GM12878 (cell line): ENCODE data around the gene RGP1. TPM values are rescaled to one million over a fixed set of nuclear protein-coding genes. Genes with fewer than 3 reads are reported as not detected.

Experiments
- CHD2 ChIP-seq: IDR thresholded peaks from 2 replicates; pipeline ENCODE4 v1.6.1; 2011; ENCODE audit warnings: low read depth, low read length, improper control_type of control experiment, borderline replicate concordance
- E2F4 ChIP-seq: IDR thresholded peaks from 2 replicates; pipeline ENCODE4 v1.6.1; 2012; ENCODE audit warnings: low read depth, low read length, improper control_type of control experiment
- ETV6 ChIP-seq, 2 experiments: fragments of 450-650 bp in 1 of 2; IDR thresholded peaks in 1 of 2; conservative IDR thresholded peaks in 1 of 2; 2 replicates each; pipeline ENCODE4 v1.6.1; 2014; ENCODE audit warnings: antibody characterized with exemption in 1 of 2, borderline replicate concordance in 1 of 2, low read depth in 1 of 2, mild to moderate bottlenecking in 1 of 2, moderate library complexity in 1 of 2
- GATAD2B ChIP-seq: fragments of 450-650 bp; conservative IDR thresholded peaks from 2 replicates; pipeline ENCODE4 v1.6.1; 2017; ENCODE audit warnings: low read depth, mild to moderate bottlenecking, moderate library complexity
- IKZF2 ChIP-seq, 2 experiments: fragments of 450-650 bp; IDR thresholded peaks; 2 replicates each; pipeline ENCODE4 v1.6.1; 2017; ENCODE audit warnings: mild to moderate bottlenecking in 2 of 2, moderate library complexity in 2 of 2
- IRF3 ChIP-seq: fragments of 450-650 bp; IDR thresholded peaks from 2 replicates; pipeline ENCODE4 v1.6.1; 2014; ENCODE audit warnings: mild to moderate bottlenecking
- MAX ChIP-seq: IDR thresholded peaks from 2 replicates; pipeline ENCODE4 v1.6.1; 2012; ENCODE audit warnings: low read depth, low read length, improper control_type of control experiment
- MEF2B ChIP-seq: fragments of 450-650 bp; IDR thresholded peaks from 2 replicates; pipeline ENCODE4 v1.6.1; 2018; ENCODE audit warnings: mild to moderate bottlenecking, moderate library complexity; ENCODE audit not compliant: partially characterized antibody, poor library complexity, severe bottlenecking
- MYC ChIP-seq: IDR thresholded peaks from 2 replicates; pipeline ENCODE4 v1.6.1; 2011; ENCODE audit warnings: mild to moderate bottlenecking, low read length, moderate library complexity, inconsistent platforms; ENCODE audit not compliant: insufficient read depth, insufficient replicate concordance, insufficient read length, severe bottlenecking
- NKRF ChIP-seq: fragments of 450-650 bp; conservative IDR thresholded peaks from 2 replicates; pipeline ENCODE4 v1.6.1; 2017; ENCODE audit warnings: mild to moderate bottlenecking, moderate library complexity
- PAX5 ChIP-seq: IDR thresholded peaks from 2 replicates; pipeline ENCODE4 v1.6.1; 2011; ENCODE audit warnings: low read depth, low read length, borderline replicate concordance
- POLR2AphosphoS2 ChIP-seq: IDR thresholded peaks from 2 replicates; pipeline ENCODE4 v1.6.1; 2011; ENCODE audit warnings: low read depth, mild to moderate bottlenecking, low read length, improper control_type of control experiment, moderate library complexity
- RELB ChIP-seq: fragments of 450-650 bp; IDR thresholded peaks from 2 replicates; pipeline ENCODE4 v1.6.1; 2017; ENCODE audit warnings: low read depth, mild to moderate bottlenecking, moderate library complexity
- SIX5 ChIP-seq: IDR thresholded peaks from 2 replicates; pipeline ENCODE4 v1.6.1; 2011; ENCODE audit warnings: mild to moderate bottlenecking, low read depth, low read length, moderate library complexity; ENCODE audit not compliant: severe bottlenecking
- SP1 ChIP-seq: IDR thresholded peaks from one replicate; pipeline ENCODE4 v1.6.1; 2011; ENCODE audit warnings: low read depth, low read length
- SRF ChIP-seq, 2 experiments: IDR thresholded peaks; 2 replicates each; pipeline ENCODE4 v1.6.1; 2011; ENCODE audit warnings: low read depth in 2 of 2, low read length in 2 of 2, mild to moderate bottlenecking in 1 of 2, moderate library complexity in 1 of 2
- SUZ12 ChIP-seq: fragments of 200-600 bp; sonication (generic); IDR thresholded peaks from one replicate; pipeline ENCODE4 v1.6.1; 2018; ENCODE audit warnings: antibody characterized with exemption, mild to moderate bottlenecking; ENCODE audit not compliant: unreplicated experiment
- YY1 ChIP-seq: IDR thresholded peaks from 2 replicates; pipeline ENCODE4 v1.6.1; 2011; ENCODE audit warnings: low read depth, mild to moderate bottlenecking, low read length
- ZBED1 ChIP-seq: IDR thresholded peaks from 2 replicates; pipeline ENCODE4 v1.6.1; 2016; ENCODE audit warnings: borderline replicate concordance
- ZNF24 ChIP-seq: fragments of 450-650 bp; IDR thresholded peaks from 2 replicates; pipeline ENCODE4 v1.6.1; 2017; ENCODE audit warnings: antibody characterized with exemption, mild to moderate bottlenecking
- ZNF384 ChIP-seq: IDR thresholded peaks from 2 replicates; pipeline ENCODE4 v1.6.1; 2012; ENCODE audit warnings: low read depth, mild to moderate bottlenecking, low read length, improper control_type of control experiment, borderline replicate concordance
- ZNF622 ChIP-seq: fragments of 450-650 bp; IDR thresholded peaks from 2 replicates; pipeline ENCODE4 v1.6.1; 2017; ENCODE audit warnings: mild to moderate bottlenecking, inconsistent platforms
- polyA plus RNA-seq, 11 experiments: library from polyadenylated mRNA; depleted of rRNA in 4 of 11; unstranded in 6 of 11; stranded (reverse) in 5 of 11; fragments of >200 nt; fragmentation: Nextera tagmentation in 4 of 11; fragmentation: Illumina TruSeq in 1 of 11; extraction: Ambion mirVana in 4 of 11; extraction: Trizol in 1 of 11; gene quantifications; 1 replicate in 1 of 11; 2 replicates in 10 of 11; pipeline versions ENCODE4 v1.2.1 to v1.2.3, GENCODE V29; 2011 to 2016; ENCODE audit warnings: inconsistent platforms in 2 of 11, missing spikeins in 2 of 11, low read depth in 1 of 11
- total RNA-seq, 4 experiments: library from RNA; depleted of rRNA in 3 of 4; stranded (reverse); fragments of >200 nt in 3 of 4; fragmentation: Illumina TruSeq in 1 of 4; extraction: Trizol in 1 of 4; gene quantifications; 2 replicates each; pipeline versions ENCODE4 v1.2.1 to v1.2.3, GENCODE V29; 2013 to 2021

The RGP1 gene
- total and polyA plus RNA-seq, 10 of the 15 experiments (the other 5 are each of a cell fraction or from before 2014, with no cell fraction given) = 0.44 to 14.9 (median 7.4) TPM

GRCh38 chr9:35732185-35732799 lies 16.8 kb upstream of the RGP1 start, which contains the start of the genes CREB3 and TLN1 (continued):
- TF ChIP-seq SIX5 = peak; percentile 81
- peak; percentile 84 for TF ChIP-seq RELB
- TF ChIP-seq NKRF = no peak
- TF ChIP-seq ZNF24 = no peak
- no peak for TF ChIP-seq IRF3
- TF ChIP-seq ZNF622 = no peak
- TF ChIP-seq ETV6 (conservative IDR thresholded peaks at IDR 0.05 in 1 of 2, IDR thresholded peaks at IDR 0.05 in 1 of 2; ENCODE audit: borderline replicate concordance in 1 of 2, low read depth in 1 of 2) = peak in 1 of 2 experiments; percentile 65; a peak in 1 of 4 replicates
- peak; percentile 84; the same call in 1 of the 2 replicates for TF ChIP-seq CHD2
- TF ChIP-seq ZNF384 = no peak
- peak; percentile 53; the same call in 1 of the 2 replicates for TF ChIP-seq POLR2AphosphoS2
- peak; percentile 31; the same call in 1 of the 2 replicates for TF ChIP-seq E2F4
- TF ChIP-seq SRF (IDR thresholded peaks at IDR 0.05; ENCODE audit: low read depth in 2 of 2, low read length in 2 of 2) = peak; percentile 14 to 41; a peak in 1 of 4 replicates
- no peak for TF ChIP-seq SUZ12
- TF ChIP-seq MAX = peak; percentile 38; the same call in 1 of the 2 replicates
- TF ChIP-seq IKZF2 (IDR thresholded peaks at IDR 0.05) = peak; percentile 46 to 53; a peak in 2 of 4 replicates
- TF ChIP-seq PAX5 = peak; percentile 37; the same call in 1 of the 2 replicates
- peak; percentile 75 for TF ChIP-seq YY1
- TF ChIP-seq MYC = no peak
- peak; percentile 57 for TF ChIP-seq SP1
- TF ChIP-seq MEF2B = peak; percentile 98
- 0 out of 2 replicates have a peak, but pooled peaks have one; percentile 20 for TF ChIP-seq GATAD2B
- peak; percentile 31; the same call in 1 of the 2 replicates for TF ChIP-seq ZBED1
